ENCODE results near the gene TSHR.

Gene TSHR

DNA sequence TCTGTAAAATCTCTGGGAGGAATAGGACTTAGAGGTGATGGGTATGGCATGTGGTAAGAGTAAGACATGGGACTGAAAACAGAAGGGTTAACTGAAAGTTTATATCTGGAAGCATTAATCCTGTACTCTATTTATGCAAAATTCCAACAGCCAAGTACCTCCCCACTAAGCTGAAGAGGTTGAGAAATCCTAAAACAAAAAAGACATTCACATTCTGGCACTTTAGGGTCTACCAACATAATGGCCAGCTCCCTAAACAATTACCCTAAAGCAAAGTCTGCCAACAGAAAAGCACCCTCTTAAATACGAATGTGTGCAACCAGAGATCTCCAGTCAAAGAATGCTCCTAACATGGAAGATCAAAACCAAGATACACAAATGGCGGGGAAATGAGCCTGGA, 178.0 kb downstream of the TSHR start:
- no peak for TF ChIP-seq RARB (CRISPR knock-in tag; IDR thresholded peaks at IDR 0.05)
- TF ChIP-seq ZFP3 (CRISPR knock-in tag; IDR thresholded peaks at IDR 0.05), result no peak
- TF ChIP-seq ZNF565 (CRISPR knock-in tag; conservative IDR thresholded peaks at IDR 0.05; ENCODE audit: low read depth), result no peak
- TF ChIP-seq ZNF70 (CRISPR knock-in tag; IDR thresholded peaks at IDR 0.05), result no peak
- no peak for TF ChIP-seq SNAI2 (CRISPR knock-in tag; IDR thresholded peaks at IDR 0.05)
- no peak for TF ChIP-seq ZNF8 (CRISPR knock-in tag; IDR thresholded peaks at IDR 0.05)
- TF ChIP-seq PPARA (CRISPR knock-in tag; IDR thresholded peaks at IDR 0.05; ENCODE audit: borderline replicate concordance), result no peak
- no peak for TF ChIP-seq TSHZ2 (CRISPR knock-in tag; IDR thresholded peaks at IDR 0.05)
- no peak for ATAC-seq

- ATAC-seq, result peak; percentile 87
- TF ChIP-seq ISL1 (CRISPR knock-in tag; IDR thresholded peaks at IDR 0.05), result no peak
- TF ChIP-seq ESRRG (CRISPR knock-in tag; IDR thresholded peaks at IDR 0.05), result no peak
- TF ChIP-seq PPARA (CRISPR knock-in tag; IDR thresholded peaks at IDR 0.05; ENCODE audit: borderline replicate concordance), result no peak
- no peak for TF ChIP-seq CSDC2 (CRISPR knock-in tag; IDR thresholded peaks at IDR 0.05)
- no peak for TF ChIP-seq GLIS3 (CRISPR knock-in tag; IDR thresholded peaks at IDR 0.05)
- no peak for TF ChIP-seq ZFP30 (CRISPR knock-in tag; IDR thresholded peaks at IDR 0.05)
- TF ChIP-seq SNAI2 (CRISPR knock-in tag; IDR thresholded peaks at IDR 0.05), result no peak
- TF ChIP-seq ZC3H10 (CRISPR knock-in tag; IDR thresholded peaks at IDR 0.05), result no peak
- TF ChIP-seq RARB (CRISPR knock-in tag; IDR thresholded peaks at IDR 0.05), result no peak
- TF ChIP-seq ZFP3 (CRISPR knock-in tag; IDR thresholded peaks at IDR 0.05), result no peak
- TF ChIP-seq OSR1 (CRISPR knock-in tag; IDR thresholded peaks at IDR 0.05), result no peak
- no peak for TF ChIP-seq BACH2 (CRISPR knock-in tag; IDR thresholded peaks at IDR 0.05; ENCODE audit: borderline replicate concordance)
- TF ChIP-seq, protein P1, sequence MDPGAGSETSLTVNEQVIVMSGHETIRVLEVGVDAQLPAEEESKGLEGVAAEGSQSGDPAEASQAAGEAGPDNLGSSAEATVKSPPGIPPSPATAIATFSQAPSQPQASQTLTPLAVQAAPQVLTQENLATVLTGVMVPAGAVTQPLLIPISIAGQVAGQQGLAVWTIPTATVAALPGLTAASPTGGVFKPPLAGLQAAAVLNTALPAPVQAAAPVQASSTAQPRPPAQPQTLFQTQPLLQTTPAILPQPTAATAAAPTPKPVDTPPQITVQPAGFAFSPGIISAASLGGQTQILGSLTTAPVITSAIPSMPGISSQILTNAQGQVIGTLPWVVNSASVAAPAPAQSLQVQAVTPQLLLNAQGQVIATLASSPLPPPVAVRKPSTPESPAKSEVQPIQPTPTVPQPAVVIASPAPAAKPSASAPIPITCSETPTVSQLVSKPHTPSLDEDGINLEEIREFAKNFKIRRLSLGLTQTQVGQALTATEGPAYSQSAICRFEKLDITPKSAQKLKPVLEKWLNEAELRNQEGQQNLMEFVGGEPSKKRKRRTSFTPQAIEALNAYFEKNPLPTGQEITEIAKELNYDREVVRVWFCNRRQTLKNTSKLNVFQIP (CRISPR knock-in tag; IDR thresholded peaks at IDR 0.05; ENCODE audit: borderline replicate concordance, low read depth), result no peak
Observed at GRCh38 chr14:81137316-81137715, 181.9 kb downstream of the TSHR start.

DNA sequence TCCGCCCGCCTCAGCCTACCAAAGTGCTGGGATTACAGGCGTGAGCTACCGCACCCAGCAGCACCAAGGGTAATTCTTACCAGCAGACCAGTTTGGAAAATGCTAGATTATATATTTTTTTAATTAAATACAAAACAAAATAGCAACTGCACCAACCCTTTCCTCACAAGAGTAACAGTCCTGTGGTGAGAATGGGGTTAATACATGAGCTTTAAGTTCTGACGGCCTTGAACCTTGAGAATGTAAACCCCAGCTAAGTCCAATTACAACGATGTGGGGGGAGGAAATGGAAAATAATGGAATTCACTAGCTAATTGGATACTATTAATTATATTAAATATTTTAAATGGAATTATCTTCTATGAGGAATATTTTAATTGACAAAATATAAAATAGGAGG, 183.0 kb downstream of the TSHR start:
- TF ChIP-seq TOX (CRISPR knock-in tag; IDR thresholded peaks at IDR 0.05; ENCODE audit: borderline replicate concordance), result no peak
- no peak for ATAC-seq

GRCh38 chr14:81141426-81141825, 186.0 kb downstream of the TSHR start:
- no peak for ATAC-seq
- no peak for TF ChIP-seq SNAI2 (CRISPR knock-in tag; IDR thresholded peaks at IDR 0.05)
- TF ChIP-seq ZNF8 (CRISPR knock-in tag; IDR thresholded peaks at IDR 0.05), result no peak
- TF ChIP-seq TCF4 (CRISPR knock-in tag; IDR thresholded peaks at IDR 0.05; ENCODE audit: borderline replicate concordance), result no peak
- TF ChIP-seq TOX (CRISPR knock-in tag; IDR thresholded peaks at IDR 0.05; ENCODE audit: borderline replicate concordance), result no peak
- no peak for TF ChIP-seq PPARA (CRISPR knock-in tag; IDR thresholded peaks at IDR 0.05; ENCODE audit: borderline replicate concordance)
- TF ChIP-seq ISL1 (CRISPR knock-in tag; IDR thresholded peaks at IDR 0.05), result no peak
- TF ChIP-seq ESRRG (CRISPR knock-in tag; IDR thresholded peaks at IDR 0.05), result no peak
- TF ChIP-seq ARNTL (CRISPR knock-in tag; IDR thresholded peaks at IDR 0.05; ENCODE audit: borderline replicate concordance, low read depth), result no peak
- no peak for TF ChIP-seq BACH2 (CRISPR knock-in tag; IDR thresholded peaks at IDR 0.05; ENCODE audit: borderline replicate concordance)
- TF ChIP-seq, protein P2, sequence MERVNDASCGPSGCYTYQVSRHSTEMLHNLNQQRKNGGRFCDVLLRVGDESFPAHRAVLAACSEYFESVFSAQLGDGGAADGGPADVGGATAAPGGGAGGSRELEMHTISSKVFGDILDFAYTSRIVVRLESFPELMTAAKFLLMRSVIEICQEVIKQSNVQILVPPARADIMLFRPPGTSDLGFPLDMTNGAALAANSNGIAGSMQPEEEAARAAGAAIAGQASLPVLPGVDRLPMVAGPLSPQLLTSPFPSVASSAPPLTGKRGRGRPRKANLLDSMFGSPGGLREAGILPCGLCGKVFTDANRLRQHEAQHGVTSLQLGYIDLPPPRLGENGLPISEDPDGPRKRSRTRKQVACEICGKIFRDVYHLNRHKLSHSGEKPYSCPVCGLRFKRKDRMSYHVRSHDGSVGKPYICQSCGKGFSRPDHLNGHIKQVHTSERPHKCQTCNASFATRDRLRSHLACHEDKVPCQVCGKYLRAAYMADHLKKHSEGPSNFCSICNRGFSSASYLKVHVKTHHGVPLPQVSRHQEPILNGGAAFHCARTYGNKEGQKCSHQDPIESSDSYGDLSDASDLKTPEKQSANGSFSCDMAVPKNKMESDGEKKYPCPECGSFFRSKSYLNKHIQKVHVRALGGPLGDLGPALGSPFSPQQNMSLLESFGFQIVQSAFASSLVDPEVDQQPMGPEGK (CRISPR knock-in tag; IDR thresholded peaks at IDR 0.05; ENCODE audit: borderline replicate concordance), result no peak
- TF ChIP-seq, protein P3, sequence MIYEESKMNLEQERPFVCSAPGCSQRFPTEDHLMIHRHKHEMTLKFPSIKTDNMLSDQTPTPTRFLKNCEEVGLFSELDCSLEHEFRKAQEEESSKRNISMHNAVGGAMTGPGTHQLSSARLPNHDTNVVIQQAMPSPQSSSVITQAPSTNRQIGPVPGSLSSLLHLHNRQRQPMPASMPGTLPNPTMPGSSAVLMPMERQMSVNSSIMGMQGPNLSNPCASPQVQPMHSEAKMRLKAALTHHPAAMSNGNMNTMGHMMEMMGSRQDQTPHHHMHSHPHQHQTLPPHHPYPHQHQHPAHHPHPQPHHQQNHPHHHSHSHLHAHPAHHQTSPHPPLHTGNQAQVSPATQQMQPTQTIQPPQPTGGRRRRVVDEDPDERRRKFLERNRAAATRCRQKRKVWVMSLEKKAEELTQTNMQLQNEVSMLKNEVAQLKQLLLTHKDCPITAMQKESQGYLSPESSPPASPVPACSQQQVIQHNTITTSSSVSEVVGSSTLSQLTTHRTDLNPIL (CRISPR knock-in tag; IDR thresholded peaks at IDR 0.05; ENCODE audit: low read depth), result no peak
- TF ChIP-seq CSRNP3 (CRISPR knock-in tag; IDR thresholded peaks at IDR 0.05), result no peak
- no peak for TF ChIP-seq ZFP3 (CRISPR knock-in tag; IDR thresholded peaks at IDR 0.05)

Data from SK-N-SH treated with all-trans-retinoic acid at 6 μM for 48 hours (cell line).